Measurements from ENCODE around the gene GPLD1. TPM values are rescaled to one million over a fixed set of nuclear protein-coding genes. Genes with fewer than 3 reads are reported as not detected.
A peak's percentile ranks its signal among the peaks of the same experiment; 100 is the strongest.

GPLD1 gene
- polyA plus RNA-seq, 3 donors = 2.9 to 4.9 (median 4.7) TPM

DNA sequence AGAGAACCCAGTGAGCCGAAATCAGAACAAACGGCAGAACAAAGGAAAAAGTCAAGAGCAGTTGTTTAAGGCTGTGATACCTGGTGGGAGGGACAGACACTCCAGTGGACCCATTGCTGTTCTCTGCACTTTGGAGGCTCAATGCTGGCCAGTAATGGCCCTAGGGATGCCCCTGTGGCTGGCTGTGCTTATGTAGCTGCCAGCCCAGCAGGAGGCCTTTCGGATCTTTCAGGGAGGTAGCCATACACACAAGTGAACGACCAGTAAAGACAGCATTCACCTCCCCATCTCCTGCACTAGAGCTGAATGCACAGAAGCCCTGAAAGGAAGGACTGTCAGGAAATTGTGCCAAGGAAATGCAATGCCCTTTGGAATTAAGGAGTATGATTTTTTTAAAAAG is 34.3 kb downstream of the GPLD1 start:
- DNase-seq = no peak

DNA sequence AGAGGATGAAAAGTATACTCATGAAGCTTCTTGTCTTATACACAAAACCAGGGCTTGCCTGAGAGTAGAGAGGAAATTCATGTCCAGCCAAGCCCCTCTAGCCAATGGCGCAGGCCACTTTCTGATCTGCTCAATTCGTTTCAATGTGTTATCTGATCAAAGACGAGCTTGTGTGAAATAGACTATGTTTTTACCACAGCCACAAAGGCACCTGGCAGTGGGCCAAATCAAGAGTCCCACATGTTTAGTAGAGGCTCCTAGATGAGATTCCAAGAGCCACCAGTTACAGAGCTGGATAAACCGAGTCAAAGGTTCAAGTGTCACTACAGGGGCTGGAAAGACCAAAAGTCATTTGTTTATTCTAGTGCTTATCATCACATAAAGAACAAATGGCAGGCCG is 34.9 kb downstream of the GPLD1 start:
- no peak for DNase-seq

GRCh38 chr6:24453921-24454320 is 35.5 kb downstream of the GPLD1 start:
- no peak for DNase-seq

DNA sequence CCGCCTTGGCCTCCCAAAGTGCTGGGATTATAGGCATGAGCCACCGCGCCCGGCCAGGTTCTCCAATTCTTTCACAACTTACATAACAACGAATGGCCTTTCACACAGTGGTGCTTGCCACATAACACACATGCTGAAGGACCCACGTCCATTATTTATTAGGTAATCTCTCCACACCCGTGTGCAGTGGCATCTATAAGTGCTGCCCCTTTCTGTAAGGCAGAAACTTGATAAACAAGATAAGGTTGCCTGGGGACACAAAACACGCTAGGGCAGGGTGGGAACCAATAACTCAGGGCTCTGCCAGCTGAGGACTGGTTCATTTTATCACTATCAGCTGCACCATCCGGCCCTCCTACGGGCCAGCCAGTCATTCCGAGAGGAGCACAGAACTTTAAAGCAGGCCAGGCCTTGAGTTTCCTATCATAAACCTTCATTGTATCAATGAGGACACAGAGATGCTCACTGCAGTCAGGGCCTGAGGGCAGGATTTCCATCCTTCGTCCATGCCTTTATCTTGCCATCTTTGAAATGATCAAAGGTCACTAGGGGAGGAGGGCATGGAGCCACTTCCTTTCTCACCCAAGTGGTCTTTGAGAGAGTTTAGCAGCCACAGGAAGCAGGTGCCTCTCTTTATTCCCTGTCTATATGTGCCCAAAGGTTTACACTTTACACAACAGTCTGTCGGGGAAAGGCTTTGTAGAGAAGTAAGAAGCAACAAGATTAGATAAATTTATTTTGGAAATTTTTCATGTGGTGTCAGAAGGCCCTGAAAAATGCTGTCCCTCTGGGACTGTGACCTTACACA is 37.6 kb downstream of the GPLD1 start:
- DNase-seq = no peak

GRCh38 chr6:24448828-24449525 is 40.4 kb downstream of the GPLD1 start:
- no peak for DNase-seq

DNA sequence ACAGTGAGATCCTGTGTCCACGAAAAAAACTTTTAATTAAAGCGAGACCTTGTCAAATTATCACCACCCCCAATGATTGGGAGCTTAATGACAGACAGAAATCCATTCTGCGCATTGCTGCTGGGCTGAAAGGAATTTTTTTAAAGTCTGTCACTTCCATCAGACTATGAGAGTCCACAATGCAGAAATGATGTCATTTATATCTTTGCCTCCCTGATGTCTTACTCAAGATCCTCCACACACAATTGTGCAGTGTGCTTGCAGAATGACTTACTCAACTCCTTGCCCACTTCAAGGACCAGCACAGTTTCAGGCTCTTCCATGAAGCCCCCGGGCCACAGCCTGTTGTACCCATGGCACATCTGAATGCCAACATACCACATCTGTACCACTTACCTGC is 41.0 kb downstream of the GPLD1 start:
- no peak for DNase-seq

- DNase-seq = no peak
Observed at GRCh38 chr6:24446670-24447069, 42.7 kb downstream of the GPLD1 start.

- no peak for DNase-seq
Observed at GRCh38 chr6:24445704-24446103, 43.7 kb downstream of the GPLD1 start.

DNA sequence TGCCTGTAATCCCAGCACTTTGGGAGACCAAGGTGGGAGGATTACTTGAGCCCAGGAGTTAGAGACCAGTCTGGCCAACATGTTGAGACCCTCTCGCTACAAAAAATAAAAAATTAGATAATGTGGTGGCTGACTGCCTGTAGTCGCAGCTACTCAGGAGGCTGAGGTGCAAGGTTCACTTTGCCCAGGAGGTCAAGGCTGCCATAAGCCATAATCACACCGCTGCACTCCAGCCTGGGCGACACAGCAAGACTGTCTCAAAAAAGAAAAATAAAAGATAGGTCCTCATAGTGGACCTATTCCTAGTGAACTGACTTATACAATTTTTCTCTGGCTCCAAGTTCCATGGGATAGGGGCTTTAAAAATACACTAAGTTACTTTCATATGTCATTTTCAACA is 44.8 kb downstream of the GPLD1 start:
- DNase-seq = no peak

GRCh38 chr6:24441599-24441904 is 47.8 kb downstream of the GPLD1 start:
- no peak for DNase-seq

- DNase-seq = no peak
Observed at GRCh38 chr6:24440897-24441598, 48.3 kb downstream of the GPLD1 start.

- no peak for DNase-seq
Observed at GRCh38 chr6:24439858-24440539, 49.4 kb downstream of the GPLD1 start.

DNA sequence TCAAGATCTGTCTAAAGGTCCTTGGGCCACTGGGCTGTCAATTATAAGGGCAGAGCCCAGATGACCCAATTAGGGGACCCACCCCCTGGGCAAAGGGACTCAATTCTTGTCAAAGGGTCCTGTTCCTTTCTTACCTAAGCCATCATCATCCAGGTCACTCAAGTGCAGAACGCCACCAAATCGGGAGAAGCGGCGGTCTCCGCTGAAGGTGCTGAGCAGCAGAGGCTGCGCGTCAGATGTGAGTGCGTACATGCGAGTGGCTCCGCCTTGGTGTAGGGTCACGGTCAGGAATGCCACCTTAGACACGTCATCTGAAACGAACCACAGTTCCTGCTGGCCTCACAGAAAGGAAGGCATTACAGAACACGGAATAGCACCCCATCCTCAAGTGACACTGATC is 52.4 kb downstream of the GPLD1 start:
- no peak for DNase-seq

DNA sequence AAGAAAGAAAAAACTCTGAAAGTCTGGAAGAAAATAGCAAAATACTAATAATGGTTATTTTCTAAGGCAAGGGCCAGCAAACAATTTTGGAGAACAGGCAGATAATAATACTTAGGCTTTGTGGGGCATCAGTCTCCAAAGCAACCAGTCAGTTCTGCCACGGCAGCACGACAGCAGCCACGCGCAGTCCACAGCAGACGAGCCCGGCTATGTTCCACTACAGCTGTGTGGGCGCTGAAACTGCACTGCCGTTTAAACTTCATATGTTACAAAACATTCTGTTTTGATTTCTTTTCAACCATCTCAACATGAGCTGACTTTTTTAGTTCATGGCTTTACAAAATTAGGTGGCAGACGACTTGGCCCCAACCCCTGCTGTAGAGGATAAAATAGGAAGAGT is 56.8 kb downstream of the GPLD1 start:
- no peak for DNase-seq

- DNase-seq = peak; percentile 10
Observed at GRCh38 chr6:24431045-24431451, 58.3 kb downstream of the GPLD1 start.

GRCh38 chr6:24430086-24430485 is 59.3 kb downstream of the GPLD1 start:
- DNase-seq = no peak

GRCh38 chr6:24429146-24429545 is 60.2 kb downstream of the GPLD1 start:
- no peak for DNase-seq

GRCh38 chr6:24428615-24429014 is 60.8 kb downstream of the GPLD1 start:
- DNase-seq = no peak

GRCh38 chr6:24426729-24427446 is 62.5 kb downstream of the GPLD1 start:
- no peak for DNase-seq

GRCh38 chr6:24425091-24425490 is 64.3 kb downstream of the GPLD1 start:
- DNase-seq = no peak

DNA sequence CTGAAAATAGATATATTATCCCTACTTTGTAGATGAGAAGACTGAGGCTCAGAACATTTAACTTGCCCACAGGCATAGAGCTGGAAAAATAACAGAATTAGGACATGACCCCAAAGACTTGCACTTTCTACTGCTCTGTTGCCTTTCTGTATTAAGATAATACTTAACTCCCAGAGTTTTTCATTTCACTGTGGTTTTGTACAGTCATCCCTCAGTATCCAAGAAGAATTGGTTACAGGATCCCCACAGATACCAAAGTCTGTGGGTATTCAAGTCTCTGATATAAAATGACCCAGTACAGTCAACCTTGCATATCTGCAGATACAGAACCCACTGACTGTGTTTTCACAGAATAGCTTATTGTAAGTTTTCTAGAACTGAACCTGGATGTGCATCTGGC is 69.9 kb downstream of the GPLD1 start:
- no peak for DNase-seq

GRCh38 chr6:24415753-24416152 is 73.6 kb downstream of the GPLD1 start:
- DNase-seq = no peak
